Middle frontal gyrus (tissue), 1 donor: ENCODE measurements around the gene PLCL2.
"Not testable (repeated sequence)": the region's sequence is repeated elsewhere in the genome, so short reads cannot be mapped to it uniquely, and the experiment has no call there.

Experiments
- DNase-seq: peaks from one replicate; pipeline ENCODE4 v3.0.0-alpha.2; 2015; ENCODE audit warnings: low spot score; ENCODE audit errors: extremely low spot score

The PLCL2 gene

GRCh38 chr3:16957852-16958251, 73.1 kb downstream of the PLCL2 start:
- DNase-seq = not testable (repeated sequence)

- no peak for DNase-seq
Measured at GRCh38 chr3:16960125-16960524, 75.4 kb downstream of the PLCL2 start.

GRCh38 chr3:16961621-16962205, 77.0 kb downstream of the PLCL2 start:
- DNase-seq = no peak

GRCh38 chr3:16975083-16975482, 90.3 kb downstream of the PLCL2 start:
- DNase-seq = no peak

- no peak for DNase-seq
Measured at GRCh38 chr3:16978234-16978920, 93.6 kb downstream of the PLCL2 start.

GRCh38 chr3:16978921-16979271, 94.1 kb downstream of the PLCL2 start:
- no peak for DNase-seq

- DNase-seq = not testable (repeated sequence)
Measured at GRCh38 chr3:16979769-16980515, 95.2 kb downstream of the PLCL2 start.

GRCh38 chr3:16980526-16980925, 95.8 kb downstream of the PLCL2 start:
- DNase-seq = not testable (repeated sequence)

- DNase-seq = no peak
Measured at GRCh38 chr3:16982460-16982859, 97.7 kb downstream of the PLCL2 start.

GRCh38 chr3:16985608-16986007, 100.9 kb downstream of the PLCL2 start:
- no peak for DNase-seq

- no peak for DNase-seq
Measured at GRCh38 chr3:16987141-16987540, 102.4 kb downstream of the PLCL2 start.

- no peak for DNase-seq
Measured at GRCh38 chr3:16990163-16990562, 105.4 kb downstream of the PLCL2 start.

GRCh38 chr3:16992198-16992597, 107.4 kb downstream of the PLCL2 start:
- DNase-seq = no peak

GRCh38 chr3:16993227-16993626, 108.5 kb downstream of the PLCL2 start:
- no peak for DNase-seq

- no peak for DNase-seq
Measured at GRCh38 chr3:16994854-16995525, 110.2 kb downstream of the PLCL2 start.

GRCh38 chr3:16995601-16996000, 110.8 kb downstream of the PLCL2 start:
- no peak for DNase-seq

GRCh38 chr3:16998236-16998923, 113.6 kb downstream of the PLCL2 start:
- DNase-seq = no peak

GRCh38 chr3:16999161-16999560, 114.4 kb downstream of the PLCL2 start:
- no peak for DNase-seq

GRCh38 chr3:16999871-17000270, 115.1 kb downstream of the PLCL2 start:
- no peak for DNase-seq

- DNase-seq = no peak
Measured at GRCh38 chr3:17003457-17003856, 118.7 kb downstream of the PLCL2 start.

- DNase-seq = no peak
Measured at GRCh38 chr3:17006132-17006852, 121.5 kb downstream of the PLCL2 start.
